Tibial nerve (tissue), 4 donors: Measurements from ENCODE around the gene THBS4. TPM values are rescaled to one million over a fixed set of nuclear protein-coding genes. Genes with fewer than 3 reads are reported as not detected.

Experiments used
- DNase-seq, 2 donors: peaks; one replicate each; pipeline ENCODE4 v3.0.0-alpha.2; 2019; ENCODE audit warnings: low spot score in 2 of 2
- H3K27ac ChIP-seq, 4 donors: fragments of 200-600 bp; sonication (generic) in 3 of 4; one replicate each; pipeline ENCODE4 v1.5.1; 2017 to 2019; ENCODE audit warnings: mild to moderate bottlenecking in 1 of 4
- H3K27me3 ChIP-seq, 2 donors: fragments of 200-600 bp; sonication (generic) in 1 of 2; one replicate each; pipeline versions ENCODE4 v1.5.1 to v1.6.0; 2017 to 2019
- H3K36me3 ChIP-seq, 3 donors: fragments of 200-600 bp; sonication (generic); one replicate each; pipeline ENCODE4 v1.5.1; 2018 to 2019
- H3K4me1 ChIP-seq, 4 donors: fragments of 200-600 bp; sonication (generic) in 3 of 4; one replicate each; pipeline ENCODE4 v1.5.1; 2017 to 2019
- H3K4me3 ChIP-seq, 4 donors: fragments of 200-600 bp; sonication (generic) in 3 of 4; one replicate each; pipeline ENCODE4 v1.5.1; 2017 to 2019; ENCODE audit warnings: mild to moderate bottlenecking in 1 of 4, moderate library complexity in 1 of 4
- H3K9me3 ChIP-seq, 4 donors: fragments of 200-600 bp; sonication (generic) in 3 of 4; one replicate each; pipeline ENCODE4 v1.5.1; 2017 to 2019
- CTCF ChIP-seq, 5 experiments: fragments of 200-600 bp in 3 of 5; fragments of 450-650 bp in 2 of 5; sonication (generic) in 3 of 5; IDR thresholded peaks; one replicate each; pipeline ENCODE4 v1.5.1; 2016 to 2019; ENCODE audit warnings: antibody characterized with exemption in 5 of 5, mild to moderate bottlenecking in 3 of 5, moderate library complexity in 2 of 5
- EP300 ChIP-seq, 2 donors: sonication (generic); formaldehyde crosslinking; IDR thresholded peaks; one replicate each; pipeline ENCODE4 v1.6.1; 2017; ENCODE audit warnings: antibody characterized with exemption in 2 of 2, mild to moderate bottlenecking in 1 of 2
- POLR2A ChIP-seq, 2 donors: fragments of 450-650 bp; IDR thresholded peaks; one replicate each; pipeline ENCODE4 v1.6.1; 2017; ENCODE audit warnings: antibody characterized with exemption in 2 of 2, mild to moderate bottlenecking in 2 of 2, moderate library complexity in 2 of 2
- WGBS, 2 donors: methylation state at CpG; one replicate each; pipeline ENCODE4 v1.1.5; 2018; 5-methylcytosine and 5-hydroxymethylcytosine counted together
- total RNA-seq, 4 donors: library from RNA; depleted of rRNA; stranded (reverse); fragments of >200 nt; gene quantifications; one replicate each; pipeline ENCODE4 v1.1.0, GENCODE V29; 2016

THBS4 gene
- total RNA-seq, 4 donors from 2014 or later: 99.0 to 376 (median 157) TPM

GRCh38 chr5:80068246-80068636 lies 33.1 kb downstream of the THBS4 start:
- Histone ChIP-seq H3K9me3 (no peaks in the 10 kb centered on the region), H3K36me3 (peaks cover 0 to 27% (median 0%) of the 10 kb centered on the region in 3 donors), H3K4me3 (no peak overlapping the region), H3K27me3 (no peaks in the 10 kb centered on the region), H3K4me1 (peaks cover 0 to 23% (median 3%) of the 10 kb centered on the region in 4 donors), H3K27ac (peak overlapping the region in 2 of 4 donors; percentile 78 to 81)
- 95 to 96% methylated on average over 5 of the region's 5 CpGs for WGBS, 2 donors
- TF ChIP-seq EP300 (IDR thresholded peaks at IDR 0.05) (no peak), CTCF (IDR thresholded peaks at IDR 0.05) (no peak), POLR2A (IDR thresholded peaks at IDR 0.05) (no peak)
- no peak for DNase-seq

- Histone ChIP-seq H3K4me3 (no peak overlapping the region), H3K27ac (peak overlapping the region in 3 of 4 donors; percentile 56 to 81 (median 78)), H3K9me3 (no peaks in the 10 kb centered on the region), H3K4me1 (peaks cover 0 to 23% (median 3%) of the 10 kb centered on the region in 4 donors), H3K27me3 (no peaks in the 10 kb centered on the region), H3K36me3 (peaks cover 0 to 29% (median 0%) of the 10 kb centered on the region in 3 donors)
- DNase-seq: no peak
- TF ChIP-seq CTCF (IDR thresholded peaks at IDR 0.05) (no peak), POLR2A (IDR thresholded peaks at IDR 0.05) (no peak), EP300 (IDR thresholded peaks at IDR 0.05) (no peak)
- 37 to 44% methylated on average over 4 of the region's 4 CpGs for WGBS, 2 donors
Observed at GRCh38 chr5:80068775-80069174, 33.6 kb downstream of the THBS4 start.

- H3K4me3 ChIP-seq: no peak overlapping the region
- H3K4me1 ChIP-seq: peaks cover 0 to 23% (median 3%) of the 10 kb centered on the region in 4 donors
- no peaks in the 10 kb centered on the region for H3K9me3 ChIP-seq
- DNase-seq: no peak
- no peak for TF ChIP-seq EP300 (IDR thresholded peaks at IDR 0.05)
- no peak for TF ChIP-seq CTCF (IDR thresholded peaks at IDR 0.05)
- no peak for TF ChIP-seq POLR2A (IDR thresholded peaks at IDR 0.05)
- no peaks in the 10 kb centered on the region for H3K27me3 ChIP-seq
- WGBS, 2 donors: 29 to 30% methylated on average over 4 of the region's 4 CpGs
- H3K36me3 ChIP-seq: peaks cover 0 to 33% (median 0%) of the 10 kb centered on the region in 3 donors
- H3K27ac ChIP-seq: peak overlapping the region in 3 of 4 donors; percentile 56 to 81 (median 78)
Observed at GRCh38 chr5:80069251-80069800, 34.2 kb downstream of the THBS4 start.

GRCh38 chr5:80069918-80070318 lies 34.8 kb downstream of the THBS4 start:
- WGBS, 2 donors: 21 to 23% methylated on average over 3 of the region's 3 CpGs
- Histone ChIP-seq H3K36me3 (peaks cover 0 to 39% (median 0%) of the 10 kb centered on the region in 3 donors), H3K27ac (peak overlapping the region in 3 of 4 donors; percentile 56 to 81 (median 78)), H3K4me3 (peak overlapping the region in 1 of 4 donors; percentile 20), H3K27me3 (no peaks in the 10 kb centered on the region), H3K9me3 (no peaks in the 10 kb centered on the region), H3K4me1 (peaks cover 0 to 23% (median 3%) of the 10 kb centered on the region in 4 donors)
- TF ChIP-seq CTCF (IDR thresholded peaks at IDR 0.05) (no peak), EP300 (IDR thresholded peaks at IDR 0.05) (no peak), POLR2A (IDR thresholded peaks at IDR 0.05) (no peak)
- DNase-seq: no peak

- H3K27ac ChIP-seq: peak overlapping the region in 2 of 4 donors; percentile 78 to 81
- no peaks in the 10 kb centered on the region for H3K27me3 ChIP-seq
- peak overlapping the region in 1 of 4 donors; percentile 20 for H3K4me3 ChIP-seq
- H3K9me3 ChIP-seq: no peaks in the 10 kb centered on the region
- no peak for DNase-seq
- WGBS, 2 donors: 70 to 76% methylated on average over 10 of the region's 10 CpGs
- peaks cover 0 to 23% (median 3%) of the 10 kb centered on the region in 4 donors for H3K4me1 ChIP-seq
- TF ChIP-seq POLR2A (IDR thresholded peaks at IDR 0.05) (no peak), EP300 (IDR thresholded peaks at IDR 0.05) (no peak), CTCF (IDR thresholded peaks at IDR 0.05) (no peak)
- peaks cover 0 to 43% (median 0%) of the 10 kb centered on the region in 3 donors for H3K36me3 ChIP-seq
Observed at GRCh38 chr5:80070338-80071056, 35.3 kb downstream of the THBS4 start.
